GM10266 (cell line): ENCODE measurements around the gene EHMT2.

ENCODE experiments used
- DNase-seq: peaks from one replicate; pipeline ENCODE4 v3.0.0; 2012; ENCODE audit errors: extremely low spot score
- TF ChIP-seq, protein P1 (sequence below): IDR thresholded peaks from 2 replicates; pipeline ENCODE4 v1.5.1; 2012; ENCODE audit warnings: mild to moderate bottlenecking, low read depth; ENCODE audit not compliant: control insufficient read depth, insufficient read depth; ENCODE audit errors: missing control alignments

The EHMT2 gene

DNA sequence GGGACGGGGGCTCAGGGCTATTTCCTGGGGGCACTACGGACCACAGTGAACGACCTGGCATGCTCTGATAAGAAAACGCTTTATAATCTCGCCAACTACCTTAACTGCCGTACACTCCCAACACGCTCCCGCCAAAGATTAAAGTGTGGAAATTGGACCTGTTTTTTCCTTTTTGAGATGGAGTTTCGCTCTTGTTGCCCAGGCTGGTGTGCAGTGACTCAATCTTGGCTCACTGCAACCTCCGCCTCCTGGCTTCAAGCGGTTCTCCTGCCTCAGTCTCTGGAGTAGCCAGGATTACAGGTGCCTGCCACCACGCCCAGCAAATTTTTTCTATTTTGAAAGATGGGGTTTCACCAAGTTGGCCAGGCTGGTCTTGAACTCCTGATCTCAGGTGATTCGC, 18.4 kb downstream of the EHMT2 start:
- no peak for DNase-seq
- TF ChIP-seq, protein P1, sequence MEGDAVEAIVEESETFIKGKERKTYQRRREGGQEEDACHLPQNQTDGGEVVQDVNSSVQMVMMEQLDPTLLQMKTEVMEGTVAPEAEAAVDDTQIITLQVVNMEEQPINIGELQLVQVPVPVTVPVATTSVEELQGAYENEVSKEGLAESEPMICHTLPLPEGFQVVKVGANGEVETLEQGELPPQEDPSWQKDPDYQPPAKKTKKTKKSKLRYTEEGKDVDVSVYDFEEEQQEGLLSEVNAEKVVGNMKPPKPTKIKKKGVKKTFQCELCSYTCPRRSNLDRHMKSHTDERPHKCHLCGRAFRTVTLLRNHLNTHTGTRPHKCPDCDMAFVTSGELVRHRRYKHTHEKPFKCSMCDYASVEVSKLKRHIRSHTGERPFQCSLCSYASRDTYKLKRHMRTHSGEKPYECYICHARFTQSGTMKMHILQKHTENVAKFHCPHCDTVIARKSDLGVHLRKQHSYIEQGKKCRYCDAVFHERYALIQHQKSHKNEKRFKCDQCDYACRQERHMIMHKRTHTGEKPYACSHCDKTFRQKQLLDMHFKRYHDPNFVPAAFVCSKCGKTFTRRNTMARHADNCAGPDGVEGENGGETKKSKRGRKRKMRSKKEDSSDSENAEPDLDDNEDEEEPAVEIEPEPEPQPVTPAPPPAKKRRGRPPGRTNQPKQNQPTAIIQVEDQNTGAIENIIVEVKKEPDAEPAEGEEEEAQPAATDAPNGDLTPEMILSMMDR: no peak

DNA sequence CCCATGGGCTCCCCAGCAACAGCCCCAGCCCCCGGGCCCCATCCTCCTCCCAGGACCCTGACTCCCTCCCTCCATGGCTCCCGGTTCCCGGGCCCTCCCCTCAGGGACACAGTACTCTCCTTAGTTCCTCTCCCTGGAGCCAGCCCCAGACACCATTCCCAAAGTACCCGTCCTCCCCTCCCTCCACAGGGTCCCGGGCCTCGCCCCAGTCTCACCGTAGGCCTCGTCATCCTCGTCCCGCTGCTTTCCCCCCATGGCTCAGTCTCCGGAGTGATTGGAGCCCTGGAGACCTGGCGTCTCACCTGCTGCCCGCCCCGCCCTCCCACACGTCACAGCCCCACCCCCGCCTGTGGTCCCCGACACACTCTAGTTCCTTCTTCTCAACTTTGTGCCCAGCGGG, 18.8 kb downstream of the EHMT2 start, which contains the start of gene SLC44A4:
Gene SLC44A4, minus strand, starts transcription at position 272 of the 400 bp plus-strand sequence. Its CDS starts 17 bp downstream, at position 255.
- TF ChIP-seq, protein P1: no peak
- DNase-seq: no peak

DNA sequence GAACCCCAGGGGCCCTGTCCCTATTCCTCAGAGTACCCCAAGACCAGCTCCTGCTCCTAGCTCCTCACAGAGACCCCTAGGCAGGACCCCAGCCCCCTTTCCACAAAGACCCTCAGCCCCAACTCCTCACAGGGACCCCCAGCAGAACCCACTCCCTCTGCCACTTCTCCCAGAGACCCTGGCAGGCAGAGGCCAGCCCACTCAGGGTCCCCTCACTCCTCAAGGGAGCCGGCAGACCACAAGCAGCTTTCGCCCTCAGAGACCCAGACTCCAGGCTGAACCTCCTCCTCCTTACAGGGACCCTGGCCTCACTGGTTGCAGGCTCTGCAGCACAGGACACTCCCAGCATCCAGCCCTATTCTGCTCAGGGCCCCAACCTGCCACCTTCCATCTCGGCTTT, 19.3 kb downstream of the EHMT2 start:
- TF ChIP-seq, protein P1: no peak
- no peak for DNase-seq

DNA sequence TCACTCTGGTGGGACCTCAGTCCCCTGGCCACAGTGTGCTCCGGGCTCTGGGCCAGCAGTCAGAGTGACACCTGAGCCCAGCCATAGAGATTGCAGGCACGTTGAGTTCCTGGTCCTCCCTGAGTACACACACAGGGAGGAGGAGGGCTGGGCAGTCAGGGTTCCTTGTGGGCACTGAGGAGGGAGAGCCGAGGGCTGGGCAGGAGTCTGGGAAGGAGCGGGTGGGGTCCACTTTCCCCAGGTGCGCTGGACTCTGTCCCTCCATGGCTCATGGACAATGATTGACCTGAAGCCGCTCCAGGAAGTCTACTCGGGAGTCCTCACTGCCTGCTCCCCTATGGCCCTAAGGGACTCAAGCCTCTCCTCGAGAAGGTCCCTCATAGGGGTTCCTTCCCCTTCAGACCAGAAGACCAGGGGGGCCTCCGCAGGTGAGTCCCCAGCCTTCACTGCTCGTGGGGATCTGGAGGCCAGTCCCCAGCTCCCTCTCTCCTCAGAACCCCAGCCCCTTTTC, 19.8 kb downstream of the EHMT2 start:
- TF ChIP-seq, protein P1: no peak
- DNase-seq: no peak

DNA sequence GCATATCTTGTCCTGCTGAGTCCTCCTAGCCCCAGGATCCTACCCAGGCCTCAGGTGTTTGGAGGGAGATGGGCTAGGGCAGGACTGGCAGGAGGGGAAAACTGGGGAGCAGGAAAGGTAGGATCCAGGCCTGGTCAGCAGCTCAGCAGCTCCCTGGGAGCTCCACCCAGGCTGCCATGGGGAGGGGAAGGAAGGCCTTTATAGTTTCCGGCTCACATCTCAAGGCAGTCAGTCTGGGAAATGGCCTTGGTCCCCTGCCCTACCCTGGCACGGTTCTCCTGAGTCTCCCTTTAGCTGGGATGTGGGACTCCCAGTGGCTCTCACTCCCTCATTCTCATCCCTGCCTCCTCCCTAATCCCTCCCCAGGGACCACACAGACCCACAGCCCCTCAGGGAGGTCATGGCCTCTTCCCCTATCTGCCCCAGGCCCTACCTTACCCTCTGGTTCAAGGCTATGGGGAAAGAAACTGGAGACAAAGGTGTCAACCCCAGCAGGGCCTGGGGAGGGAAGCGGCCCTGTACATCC, 20.3 kb downstream of the EHMT2 start:
- TF ChIP-seq, protein P1: no peak
- DNase-seq: no peak

DNA sequence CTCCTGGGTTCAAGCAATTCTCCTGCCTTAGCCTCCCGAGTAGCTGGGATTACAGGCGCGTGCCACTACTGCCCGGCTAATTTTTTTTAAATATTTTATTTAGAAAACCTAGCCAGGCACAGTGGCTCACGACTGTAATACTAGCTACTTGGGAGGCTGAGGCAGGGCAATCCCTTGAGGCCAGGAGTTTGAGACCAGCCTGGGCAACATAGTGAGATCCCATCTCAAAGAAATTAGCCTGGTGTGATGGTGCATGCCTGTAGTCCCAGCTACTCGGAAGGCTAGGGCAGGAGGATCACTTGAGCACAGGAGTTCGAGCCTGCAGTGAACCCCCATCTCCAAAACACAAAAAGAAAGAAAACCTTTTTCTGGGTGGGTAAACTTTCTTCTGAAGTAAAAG, 21.1 kb downstream of the EHMT2 start:
- TF ChIP-seq, protein P1: no peak
- no peak for DNase-seq

DNA sequence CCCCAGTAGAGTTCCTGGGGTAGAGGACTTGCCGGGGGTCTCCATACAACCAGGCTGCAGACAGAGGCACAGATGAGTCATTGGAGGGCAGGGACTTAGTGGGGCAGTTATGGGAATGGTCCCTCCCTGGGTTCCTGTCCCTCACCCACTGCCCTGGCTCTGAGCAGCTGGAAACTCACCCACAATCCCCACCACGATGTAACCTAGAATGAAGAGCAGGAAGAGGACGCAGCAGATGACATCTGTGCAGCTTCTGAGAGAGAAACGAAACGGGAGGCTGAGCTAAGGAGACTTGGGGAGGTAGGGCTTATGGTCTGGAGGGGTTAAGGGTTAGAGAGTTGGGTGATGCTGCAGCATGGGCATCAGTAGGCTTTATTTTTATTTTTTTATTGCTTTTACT, 21.6 kb downstream of the EHMT2 start:
- DNase-seq: no peak
- TF ChIP-seq, protein P1: no peak
